Measurements from ENCODE around the gene TBC1D5. TPM values are rescaled to one million over a fixed set of nuclear protein-coding genes. Genes with fewer than 3 reads are reported as not detected.

The TBC1D5 gene
- total RNA-seq, 1 experiment from 2014 or later: 36.4 TPM

DNA sequence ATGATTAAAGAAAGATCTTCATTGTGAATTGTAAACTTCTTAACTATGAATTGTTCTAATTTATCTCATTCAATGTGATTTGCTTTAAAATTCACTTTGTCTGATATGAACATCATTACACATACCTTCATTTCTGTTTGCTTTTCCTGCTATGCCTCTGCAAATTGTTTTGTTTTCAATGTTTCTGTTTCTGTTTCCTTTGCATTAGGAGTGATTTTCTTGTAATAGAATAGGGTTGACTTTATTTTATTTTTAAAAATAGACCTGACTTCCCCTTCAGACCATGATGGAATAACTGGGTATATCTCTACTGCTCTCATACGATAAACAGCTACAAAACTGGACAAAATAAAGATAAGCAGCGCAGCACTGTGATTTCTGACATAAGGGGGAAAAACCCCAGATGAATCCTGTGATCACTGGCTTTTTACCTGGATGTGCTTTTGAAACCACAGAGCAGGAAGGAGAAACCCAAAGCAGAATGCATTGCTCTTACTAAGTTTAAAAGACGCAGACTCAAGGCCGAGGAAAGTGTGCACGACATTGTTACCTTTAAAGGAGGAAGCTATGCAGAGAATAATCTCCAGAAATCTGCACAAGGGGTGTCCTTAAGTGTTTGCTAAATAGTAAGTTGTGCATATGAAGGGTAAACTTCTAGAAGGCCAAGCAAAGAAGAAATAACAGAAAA is 420.2 kb downstream of the TBC1D5 start:
- intact Hi-C loops (cut with micrococcal nuclease; ENCODE audit: unreplicated experiment): no loop called here
- Histone ChIP-seq H3K27me3 (replicated peaks; ENCODE audit: control insufficient read depth, insufficient read depth, low read length) (no peaks in the 10 kb centered on the region), H3K36me3 (ENCODE audit: control insufficient read depth, insufficient read depth, low read length) (no peaks in the 10 kb centered on the region), H3K4me1 (no peaks in the 10 kb centered on the region; the same call in 1 of the 2 replicates), H3K9me3 (no peaks in the 10 kb centered on the region), H3K4me3 (ENCODE audit: low read depth, low read length) (no peak overlapping the region)
- no peaks in the 10 kb centered on the region for H3K4me1 Mint-ChIP-seq (ENCODE audit: low read depth, unreplicated experiment)
- no peaks in the 10 kb centered on the region for H3K27me3 Mint-ChIP-seq (ENCODE audit: insufficient read depth, unreplicated experiment)
- H3K4me3 Mint-ChIP-seq (ENCODE audit: unreplicated experiment): no peak overlapping the region
- no peaks in the 10 kb centered on the region for H3K9me3 Mint-ChIP-seq (ENCODE audit: unreplicated experiment)
- ChIA-PET CTCF (no interaction called here), POLR2A (no interaction called here)
- TF ChIP-seq, protein P1, sequence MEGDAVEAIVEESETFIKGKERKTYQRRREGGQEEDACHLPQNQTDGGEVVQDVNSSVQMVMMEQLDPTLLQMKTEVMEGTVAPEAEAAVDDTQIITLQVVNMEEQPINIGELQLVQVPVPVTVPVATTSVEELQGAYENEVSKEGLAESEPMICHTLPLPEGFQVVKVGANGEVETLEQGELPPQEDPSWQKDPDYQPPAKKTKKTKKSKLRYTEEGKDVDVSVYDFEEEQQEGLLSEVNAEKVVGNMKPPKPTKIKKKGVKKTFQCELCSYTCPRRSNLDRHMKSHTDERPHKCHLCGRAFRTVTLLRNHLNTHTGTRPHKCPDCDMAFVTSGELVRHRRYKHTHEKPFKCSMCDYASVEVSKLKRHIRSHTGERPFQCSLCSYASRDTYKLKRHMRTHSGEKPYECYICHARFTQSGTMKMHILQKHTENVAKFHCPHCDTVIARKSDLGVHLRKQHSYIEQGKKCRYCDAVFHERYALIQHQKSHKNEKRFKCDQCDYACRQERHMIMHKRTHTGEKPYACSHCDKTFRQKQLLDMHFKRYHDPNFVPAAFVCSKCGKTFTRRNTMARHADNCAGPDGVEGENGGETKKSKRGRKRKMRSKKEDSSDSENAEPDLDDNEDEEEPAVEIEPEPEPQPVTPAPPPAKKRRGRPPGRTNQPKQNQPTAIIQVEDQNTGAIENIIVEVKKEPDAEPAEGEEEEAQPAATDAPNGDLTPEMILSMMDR (IDR thresholded peaks at IDR 0.05; ENCODE audit: insufficient read depth in 1 of 2, low read depth in 1 of 2, low read length in 1 of 2, severe bottlenecking in 1 of 2, unreplicated experiment in 1 of 2): no peak
- H3K36me3 Mint-ChIP-seq (ENCODE audit: insufficient read depth, unreplicated experiment): no peaks in the 10 kb centered on the region
- no TSS peak for BruUV-seq (replicated peaks)
- DNase-seq: no peak
- H3K27ac Mint-ChIP-seq (ENCODE audit: unreplicated experiment): no peak overlapping the region

DNA sequence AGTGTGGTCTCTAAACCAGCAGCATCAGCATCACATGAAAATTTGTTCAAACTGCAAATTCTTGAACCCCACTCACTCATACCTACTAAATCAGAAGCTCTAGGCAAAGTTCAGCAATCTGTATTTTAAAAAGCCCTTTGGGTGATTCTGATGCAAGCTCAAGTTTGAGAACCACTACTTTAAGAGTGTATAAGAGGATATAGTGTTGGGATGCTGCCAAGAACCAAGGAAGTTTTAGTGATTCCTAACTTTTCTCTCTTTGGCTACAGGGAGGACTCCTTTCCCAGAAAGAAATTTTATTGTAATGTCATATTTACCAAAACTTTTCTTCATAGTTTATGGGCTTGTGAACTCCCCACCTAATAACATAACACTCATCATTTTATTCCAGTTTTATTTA is 422.2 kb downstream of the TBC1D5 start:
- Histone ChIP-seq H3K9me3 (no peaks in the 10 kb centered on the region), H3K4me3 (ENCODE audit: low read depth, low read length) (no peak overlapping the region), H3K36me3 (ENCODE audit: control insufficient read depth, insufficient read depth, low read length) (no peaks in the 10 kb centered on the region), H3K4me1 (no peaks in the 10 kb centered on the region), H3K27me3 (replicated peaks; ENCODE audit: control insufficient read depth, insufficient read depth, low read length) (no peaks in the 10 kb centered on the region)
- H3K9me3 Mint-ChIP-seq (ENCODE audit: unreplicated experiment): no peaks in the 10 kb centered on the region
- no peak for DNase-seq
- TF ChIP-seq, protein P1 (IDR thresholded peaks at IDR 0.05; ENCODE audit: insufficient read depth in 1 of 2, low read depth in 1 of 2, low read length in 1 of 2, severe bottlenecking in 1 of 2, unreplicated experiment in 1 of 2): no peak
- ChIA-PET CTCF (no interaction called here), POLR2A (no interaction called here)
- no TSS peak for BruUV-seq (replicated peaks)
- H3K4me3 Mint-ChIP-seq (ENCODE audit: unreplicated experiment): no peak overlapping the region
- no peaks in the 10 kb centered on the region for H3K36me3 Mint-ChIP-seq (ENCODE audit: insufficient read depth, unreplicated experiment)
- H3K27ac Mint-ChIP-seq (ENCODE audit: unreplicated experiment): no peak overlapping the region
- H3K27me3 Mint-ChIP-seq (ENCODE audit: insufficient read depth, unreplicated experiment): no peaks in the 10 kb centered on the region
- intact Hi-C loops (cut with micrococcal nuclease; ENCODE audit: unreplicated experiment): no loop called here
- H3K4me1 Mint-ChIP-seq (ENCODE audit: low read depth, unreplicated experiment): no peaks in the 10 kb centered on the region

DNA sequence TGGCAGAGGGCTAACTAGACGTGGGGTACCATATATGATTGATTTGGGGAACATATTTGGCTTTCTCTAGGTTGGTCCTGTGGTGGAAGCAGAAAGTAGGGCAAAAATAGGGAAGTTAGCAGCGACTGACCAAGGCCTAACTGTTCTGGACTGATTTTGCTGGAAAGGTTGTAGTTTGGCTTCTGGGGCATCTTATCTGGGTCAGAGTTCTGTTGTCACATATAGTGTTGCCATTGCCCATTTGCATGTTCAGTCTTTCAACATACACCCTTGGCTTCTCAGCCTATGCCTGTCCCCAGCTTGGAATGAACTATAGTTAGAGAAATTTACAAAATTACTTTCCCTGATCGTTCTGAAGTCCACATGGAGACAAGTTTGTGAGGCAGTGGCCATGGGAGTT is 426.5 kb downstream of the TBC1D5 start:
- no peaks in the 10 kb centered on the region for H3K36me3 ChIP-seq (ENCODE audit: control insufficient read depth, insufficient read depth, low read length)
- no peak overlapping the region for H3K27ac Mint-ChIP-seq (ENCODE audit: unreplicated experiment)
- peaks cover 9% of the 10 kb centered on the region for H3K4me1 Mint-ChIP-seq (ENCODE audit: low read depth, unreplicated experiment)
- H3K9me3 Mint-ChIP-seq (ENCODE audit: unreplicated experiment): no peaks in the 10 kb centered on the region
- H3K27me3 ChIP-seq (replicated peaks; ENCODE audit: control insufficient read depth, insufficient read depth, low read length): no peaks in the 10 kb centered on the region
- BruUV-seq (replicated peaks): no TSS peak
- H3K4me3 Mint-ChIP-seq (ENCODE audit: unreplicated experiment): no peak overlapping the region
- no peaks in the 10 kb centered on the region for H3K27me3 Mint-ChIP-seq (ENCODE audit: insufficient read depth, unreplicated experiment)
- H3K4me3 ChIP-seq (ENCODE audit: low read depth, low read length): no peak overlapping the region
- TF ChIP-seq, protein P1 (IDR thresholded peaks at IDR 0.05; ENCODE audit: insufficient read depth in 1 of 2, low read depth in 1 of 2, low read length in 1 of 2, severe bottlenecking in 1 of 2, unreplicated experiment in 1 of 2): no peak
- DNase-seq: no peak
- intact Hi-C loops (cut with micrococcal nuclease; ENCODE audit: unreplicated experiment): no loop called here
- H3K36me3 Mint-ChIP-seq (ENCODE audit: insufficient read depth, unreplicated experiment): no peaks in the 10 kb centered on the region
- no peaks in the 10 kb centered on the region for H3K9me3 ChIP-seq
- CTCF ChIA-PET: no interaction called here
- 0 out of 2 replicates have a peak, but pooled peaks cover 8% of the 10 kb centered on the region for H3K4me1 ChIP-seq
- POLR2A ChIA-PET: no interaction called here
